DMS153 treated with DMSO at 0.1 percent for 48 hours (cell line): ENCODE data around the gene LRRC58.

Experiments used
- DNase-seq: peaks from one replicate; lab custom pipeline; 2025; ENCODE audit not compliant: unreplicated experiment; lab: John Stamatoyannopoulos, UW

LRRC58 gene

DNA sequence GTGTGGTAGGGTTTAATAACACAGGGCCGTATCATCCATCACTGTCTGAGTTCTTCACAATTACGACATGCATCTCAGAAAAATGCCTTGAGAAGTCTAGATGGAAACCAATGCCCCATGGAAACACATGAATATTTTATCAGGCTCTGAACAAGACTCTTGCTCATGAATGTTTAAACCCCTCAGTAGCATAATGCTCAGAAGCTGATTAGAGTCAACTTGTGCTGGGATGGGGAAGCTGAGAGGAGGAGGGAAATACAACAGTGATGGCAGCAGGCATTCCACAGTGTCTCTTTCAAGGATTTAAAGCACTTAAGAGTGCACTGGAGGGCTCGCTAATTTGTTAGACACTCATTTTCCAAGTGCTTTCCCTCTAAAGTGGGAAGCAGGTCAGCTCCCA, 67.9 kb downstream of the LRRC58 start:
- no peak for DNase-seq

DNA sequence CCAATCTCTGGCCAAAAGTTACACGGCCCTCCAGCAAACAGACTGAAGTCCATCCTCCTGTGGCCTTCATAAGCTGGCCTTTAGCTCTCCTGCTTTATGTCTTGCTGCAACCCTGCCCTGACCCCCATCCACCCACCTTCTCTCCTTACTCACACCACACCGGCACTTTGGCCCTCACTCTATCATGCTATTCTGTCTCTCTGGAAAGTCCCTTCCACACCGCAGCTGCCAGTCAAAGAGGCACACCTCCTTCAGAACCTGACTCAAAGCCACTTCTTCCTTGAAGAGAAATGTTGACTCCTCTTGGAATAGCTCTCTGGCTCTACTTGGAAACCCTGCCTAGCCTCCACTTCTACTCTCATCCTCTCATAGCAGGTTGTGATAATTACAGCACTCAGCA, 68.6 kb downstream of the LRRC58 start:
- DNase-seq, result no peak

DNA sequence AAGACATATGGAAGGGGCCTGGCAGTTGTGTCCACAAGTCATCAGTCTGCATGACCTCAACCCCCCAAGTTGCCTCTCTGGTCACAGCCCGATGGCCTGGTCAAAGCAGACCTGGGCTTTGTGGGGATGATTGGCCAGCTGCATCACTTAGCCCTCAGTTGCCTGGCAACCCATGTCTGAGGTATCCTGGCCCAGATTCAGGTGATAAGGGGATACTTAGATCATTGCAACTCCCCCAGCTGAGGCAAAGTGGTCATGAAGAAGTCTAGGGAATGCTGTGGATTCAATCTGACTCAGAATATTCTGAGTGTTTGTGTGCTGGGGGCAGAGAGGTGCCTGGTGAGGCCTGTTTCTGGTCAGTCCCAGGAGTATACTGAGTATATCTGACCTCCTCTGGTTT, 69.1 kb downstream of the LRRC58 start:
- no peak for DNase-seq

DNA sequence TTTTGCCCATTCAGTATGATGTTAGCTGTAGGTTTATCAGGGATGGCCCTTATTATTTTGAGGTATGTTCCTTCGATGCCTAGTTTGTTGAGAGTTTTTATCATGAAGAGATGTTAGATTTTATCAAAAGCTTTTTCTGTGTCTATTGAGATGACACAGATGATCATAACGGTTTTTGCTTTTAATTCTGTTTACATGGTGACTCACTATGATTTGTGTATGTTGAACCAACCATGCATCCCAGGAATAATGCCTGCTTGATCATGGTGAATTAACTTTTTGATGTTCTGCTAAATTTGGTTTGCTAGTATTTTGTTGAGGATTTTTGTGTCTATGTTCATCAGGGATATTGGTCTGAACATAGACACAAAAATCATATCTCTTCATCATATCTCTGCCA, 72.4 kb downstream of the LRRC58 start:
- DNase-seq, result no peak

DNA sequence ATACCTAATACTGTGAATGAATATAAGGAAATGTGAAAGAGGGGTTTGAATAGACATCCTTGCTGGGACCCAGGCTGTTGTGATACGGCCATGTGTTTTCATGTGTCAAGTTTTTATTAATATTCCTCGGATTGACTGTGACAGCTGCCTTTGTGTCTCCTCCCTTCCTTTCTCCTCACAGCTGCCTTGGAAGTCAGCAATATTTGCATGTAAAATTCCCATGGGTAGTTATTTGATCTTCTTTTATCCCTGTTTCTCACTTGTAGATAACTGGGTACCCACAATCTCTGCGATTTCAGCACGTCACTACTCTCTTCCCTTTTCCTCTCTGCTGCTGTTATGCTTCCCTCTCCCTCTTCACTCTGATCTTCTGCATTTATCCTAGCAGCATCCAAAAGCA, 73.5 kb downstream of the LRRC58 start:
- no peak for DNase-seq

DNA sequence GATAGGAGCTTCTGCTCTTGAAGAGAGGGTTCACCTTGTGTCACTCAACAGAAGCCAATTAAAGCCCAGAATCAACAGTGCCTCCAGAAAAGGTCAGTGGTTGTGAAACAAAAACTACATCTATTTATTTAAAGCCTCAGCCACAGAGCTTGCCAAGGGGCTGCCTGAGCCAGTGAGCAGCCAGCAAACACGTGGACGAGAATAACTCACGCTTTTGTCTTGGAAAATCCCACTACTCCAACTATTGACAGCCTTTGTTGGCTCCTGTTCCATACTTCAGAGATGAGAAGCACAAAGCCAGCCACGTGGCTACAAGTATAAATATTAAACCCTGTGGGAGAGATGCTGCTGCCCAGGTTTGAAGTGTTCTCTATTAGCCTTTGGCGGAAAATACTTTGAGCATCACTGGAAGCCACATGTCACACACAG, 74.4 kb downstream of the LRRC58 start:
- DNase-seq, result peak; percentile 53
